Stimulated activated CD4-positive, alpha-beta T cell treated with anti-CD3 and anti-CD28 coated beads, Interleukin-12 subunit alpha, Interleukin-12 subunit beta, amount 100 ng/mL, for 4 hours (primary cell): Measurements from ENCODE around the gene NYAP2.

Source experiments
- DNase-seq: peaks from one replicate; pipeline ENCODE4 v3.0.0-alpha.2; 2020

The NYAP2 gene

DNA sequence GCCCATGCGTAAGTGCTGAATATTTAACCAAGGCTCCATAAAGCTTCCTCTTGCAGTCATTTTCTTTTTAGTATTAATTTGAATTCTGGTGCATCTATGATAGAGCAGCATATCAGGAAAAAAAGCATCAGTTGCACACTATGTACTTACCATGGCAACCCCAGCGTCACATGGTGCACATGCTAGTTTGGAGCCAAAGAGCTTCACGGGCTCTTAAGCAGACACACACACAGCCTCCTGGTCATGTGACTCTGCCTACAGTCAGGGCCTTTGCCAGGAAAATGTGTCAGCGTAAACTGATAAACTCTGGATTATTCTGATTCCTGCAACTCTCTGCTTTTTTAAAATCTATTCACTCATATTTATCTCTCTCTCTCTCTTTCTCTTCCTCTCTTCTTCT, 30.2 kb downstream of the NYAP2 start:
- DNase-seq: no peak

GRCh38 chr2:225431105-225431863, 31.8 kb downstream of the NYAP2 start:
- DNase-seq: no peak

- no peak for DNase-seq
Measured at GRCh38 chr2:225434014-225434413, 34.5 kb downstream of the NYAP2 start.

GRCh38 chr2:225437319-225437718, 37.8 kb downstream of the NYAP2 start:
- no peak for DNase-seq

DNA sequence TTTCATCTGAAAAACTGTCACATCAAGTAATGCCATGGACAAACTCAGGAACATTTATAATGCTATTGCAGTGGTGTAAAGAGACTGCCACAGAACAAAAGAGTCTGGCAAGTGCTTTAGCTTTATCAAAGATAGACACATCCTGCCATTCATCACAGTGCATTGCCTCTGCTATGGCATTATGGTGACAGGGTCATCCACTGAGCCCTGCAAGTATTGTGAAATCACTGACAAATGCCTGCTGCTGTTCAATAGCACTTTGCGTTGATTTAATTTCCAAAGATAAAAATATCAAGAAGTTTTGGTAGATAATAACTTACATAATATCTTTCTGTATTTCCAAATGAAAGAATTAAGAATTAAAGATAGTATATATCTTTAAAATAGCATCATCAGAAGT, 38.7 kb downstream of the NYAP2 start:
- DNase-seq: no peak

- DNase-seq: no peak
Measured at GRCh38 chr2:225452677-225453076, 53.2 kb downstream of the NYAP2 start.

GRCh38 chr2:225454412-225454811, 54.9 kb downstream of the NYAP2 start:
- DNase-seq: no peak

- DNase-seq: no peak
Measured at GRCh38 chr2:225456619-225457260, 57.2 kb downstream of the NYAP2 start.

- DNase-seq: no peak
Measured at GRCh38 chr2:225457482-225457881, 58.0 kb downstream of the NYAP2 start.

GRCh38 chr2:225458431-225459117, 59.1 kb downstream of the NYAP2 start:
- DNase-seq: no peak

DNA sequence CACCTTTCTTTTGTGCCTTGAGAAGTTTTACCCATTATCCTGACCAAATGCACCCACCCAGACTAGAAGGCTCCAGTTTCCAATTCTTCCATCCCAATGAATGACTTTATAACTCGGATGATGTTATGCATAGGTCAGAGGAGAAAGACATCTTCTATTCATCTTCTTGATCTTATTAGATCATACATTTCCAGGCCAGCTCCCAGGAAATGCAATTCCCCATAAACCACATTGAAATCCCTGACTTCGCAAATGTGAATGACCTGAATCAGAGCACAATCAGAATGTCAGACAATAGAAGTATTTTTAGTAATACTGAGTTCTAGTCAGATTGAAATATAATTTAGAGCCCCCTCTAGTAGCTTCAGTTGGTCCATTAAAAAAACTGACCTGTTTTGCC, 62.9 kb downstream of the NYAP2 start:
- no peak for DNase-seq

DNA sequence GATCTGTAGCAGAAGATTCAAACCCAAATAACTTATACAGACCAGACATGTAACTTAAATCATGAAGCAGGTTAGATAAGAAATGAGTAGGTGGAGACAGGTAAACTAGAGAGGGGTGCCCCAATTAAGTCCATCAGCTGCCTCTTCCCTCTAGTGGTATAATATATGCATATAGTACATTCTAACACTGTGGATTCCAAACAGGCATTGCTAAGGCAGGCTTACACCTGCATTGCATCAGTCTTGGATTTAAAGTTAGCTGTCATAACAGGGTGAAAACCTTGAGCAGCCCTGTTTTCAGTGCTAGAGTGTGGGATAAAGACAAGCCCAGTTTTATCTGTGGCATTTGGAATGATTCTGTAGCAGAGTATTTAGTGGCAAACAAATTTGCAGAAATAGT, 63.4 kb downstream of the NYAP2 start:
- no peak for DNase-seq

- DNase-seq: no peak
Measured at GRCh38 chr2:225463449-225463848, 63.9 kb downstream of the NYAP2 start.

GRCh38 chr2:225464346-225465025, 65.0 kb downstream of the NYAP2 start:
- DNase-seq: no peak

DNA sequence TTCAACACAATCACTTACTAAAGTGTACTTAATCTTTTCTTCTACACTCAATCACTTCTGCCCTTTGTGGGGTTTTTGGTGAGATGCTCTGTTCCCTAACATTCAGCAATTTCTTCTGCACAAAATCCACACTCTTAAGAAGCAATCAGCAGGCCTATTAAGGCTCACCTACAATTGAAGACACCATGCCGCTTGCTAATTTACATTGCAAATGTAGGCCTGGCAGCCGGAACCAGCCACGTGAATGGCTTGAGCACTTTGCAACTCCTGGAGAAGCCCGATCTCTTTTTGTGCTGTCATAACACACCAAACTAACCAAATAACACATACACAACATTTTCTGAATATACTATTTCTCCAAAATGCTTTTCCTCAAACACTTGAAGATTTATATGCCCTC, 66.3 kb downstream of the NYAP2 start:
- no peak for DNase-seq

GRCh38 chr2:225466891-225467604, 67.5 kb downstream of the NYAP2 start:
- DNase-seq: no peak

- DNase-seq: no peak
Measured at GRCh38 chr2:225468131-225468530, 68.6 kb downstream of the NYAP2 start.

DNA sequence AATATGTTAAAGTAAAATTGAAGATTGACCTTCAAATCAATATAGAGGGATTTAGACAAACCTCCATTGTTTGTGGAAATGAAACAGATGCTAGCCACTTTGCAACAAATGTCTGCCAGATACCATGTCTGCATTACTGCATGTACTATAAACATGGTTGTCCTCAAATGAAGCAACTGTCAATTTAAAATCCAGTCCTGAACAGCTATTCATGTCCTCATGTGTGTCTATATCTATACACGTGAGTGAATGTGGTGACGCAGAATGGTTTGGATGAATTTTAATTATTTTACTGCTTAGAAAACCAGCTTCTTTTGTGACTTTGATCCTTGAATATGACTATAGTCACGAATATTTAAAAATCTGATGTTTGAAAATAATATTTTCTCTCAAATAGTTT, 71.5 kb downstream of the NYAP2 start:
- no peak for DNase-seq

DNA sequence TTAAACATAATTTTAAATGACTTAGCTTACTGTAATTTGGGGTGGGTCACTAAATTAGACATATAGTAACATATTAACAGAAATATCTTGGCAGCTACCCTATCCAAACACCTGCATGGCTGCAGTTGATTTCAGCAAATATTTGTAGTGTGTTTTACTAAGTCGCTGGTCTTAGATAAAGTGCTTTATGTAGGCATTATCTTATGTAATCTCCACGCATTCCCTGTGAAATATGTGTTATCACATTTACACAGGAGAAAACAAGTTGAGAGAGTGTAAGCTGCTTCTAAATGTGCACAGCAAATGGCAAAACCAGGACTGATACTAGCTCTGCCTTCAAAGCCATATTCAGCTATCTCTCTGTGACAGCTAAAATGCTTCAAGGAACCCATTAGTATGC, 72.0 kb downstream of the NYAP2 start:
- DNase-seq: no peak

- no peak for DNase-seq
Measured at GRCh38 chr2:225472161-225472560, 72.7 kb downstream of the NYAP2 start.

GRCh38 chr2:225479386-225479785, 79.9 kb downstream of the NYAP2 start:
- DNase-seq: no peak

GRCh38 chr2:225484751-225485150, 85.2 kb downstream of the NYAP2 start:
- DNase-seq: no peak

GRCh38 chr2:225486236-225486635, 86.7 kb downstream of the NYAP2 start:
- DNase-seq: no peak
